AG04449 (cell line): Measurements from ENCODE around the gene MMP15.

ENCODE experiments used
- CTCF ChIA-PET: fragments of 350-600 bp; formaldehyde crosslinking; extraction: SDS; loops from one replicate; lab custom pipeline; 2021; ENCODE audit warnings: antibody characterized with exemption; lab: Yijun Ruan, JAX
- POLR2A ChIA-PET: fragments of 400-600, 350-600 bp; formaldehyde crosslinking; extraction: SDS; loops from one replicate; lab custom pipeline; 2020; ENCODE audit warnings: antibody characterized with exemption, inconsistent platforms; lab: Yijun Ruan, JAX
- DNase-seq: peaks from one replicate; pipeline ENCODE4 v3.0.0-alpha.2; 2010; ENCODE audit warnings: low read depth, low spot score
- H3K4me3 ChIP-seq: 2 replicates; pipeline ENCODE4 v1.5.1; 2011; ENCODE audit warnings: low read depth, mild to moderate bottlenecking, control low read depth, low read length
- TF ChIP-seq, protein P1 (sequence below): IDR thresholded peaks from one replicate; pipeline ENCODE4 v1.5.1; 2011; ENCODE audit warnings: mild to moderate bottlenecking, moderate library complexity, low read length, control low read depth, inconsistent platforms; ENCODE audit not compliant: insufficient read depth; ENCODE audit errors: missing control alignments

MMP15 gene

DNA sequence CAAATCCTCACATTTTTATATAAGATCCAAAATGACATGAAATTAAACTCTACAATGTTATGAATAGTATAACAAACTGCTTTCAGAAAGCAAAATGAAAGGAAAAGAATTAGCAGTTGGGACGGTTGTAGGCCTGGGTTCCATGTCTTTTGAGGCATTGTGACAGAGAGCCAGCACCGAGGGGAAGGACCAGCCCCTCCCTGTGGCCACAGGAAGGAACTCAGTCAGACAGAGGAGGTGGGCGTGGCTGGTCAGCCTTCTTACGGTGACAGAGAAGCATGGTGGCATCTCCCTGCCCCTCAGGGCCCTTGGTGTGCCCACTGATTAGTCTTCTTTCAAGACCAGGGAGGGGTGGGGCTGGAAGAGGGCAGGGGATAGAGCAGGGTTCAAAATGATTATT, 30.8 kb upstream of the MMP15 start:
- ChIA-PET CTCF (interaction anchor here (1.0 to 7.6 kb wide), 3 partner anchors 21 to 238 kb away, joined by 3 to 34 read pairs (median 3); no protein-coding TSS in a partner anchor), POLR2A (no interaction called here)
- no peak overlapping the region for H3K4me3 ChIP-seq
- TF ChIP-seq, protein P1, sequence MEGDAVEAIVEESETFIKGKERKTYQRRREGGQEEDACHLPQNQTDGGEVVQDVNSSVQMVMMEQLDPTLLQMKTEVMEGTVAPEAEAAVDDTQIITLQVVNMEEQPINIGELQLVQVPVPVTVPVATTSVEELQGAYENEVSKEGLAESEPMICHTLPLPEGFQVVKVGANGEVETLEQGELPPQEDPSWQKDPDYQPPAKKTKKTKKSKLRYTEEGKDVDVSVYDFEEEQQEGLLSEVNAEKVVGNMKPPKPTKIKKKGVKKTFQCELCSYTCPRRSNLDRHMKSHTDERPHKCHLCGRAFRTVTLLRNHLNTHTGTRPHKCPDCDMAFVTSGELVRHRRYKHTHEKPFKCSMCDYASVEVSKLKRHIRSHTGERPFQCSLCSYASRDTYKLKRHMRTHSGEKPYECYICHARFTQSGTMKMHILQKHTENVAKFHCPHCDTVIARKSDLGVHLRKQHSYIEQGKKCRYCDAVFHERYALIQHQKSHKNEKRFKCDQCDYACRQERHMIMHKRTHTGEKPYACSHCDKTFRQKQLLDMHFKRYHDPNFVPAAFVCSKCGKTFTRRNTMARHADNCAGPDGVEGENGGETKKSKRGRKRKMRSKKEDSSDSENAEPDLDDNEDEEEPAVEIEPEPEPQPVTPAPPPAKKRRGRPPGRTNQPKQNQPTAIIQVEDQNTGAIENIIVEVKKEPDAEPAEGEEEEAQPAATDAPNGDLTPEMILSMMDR: peak; percentile 45
- no peak for DNase-seq

DNA sequence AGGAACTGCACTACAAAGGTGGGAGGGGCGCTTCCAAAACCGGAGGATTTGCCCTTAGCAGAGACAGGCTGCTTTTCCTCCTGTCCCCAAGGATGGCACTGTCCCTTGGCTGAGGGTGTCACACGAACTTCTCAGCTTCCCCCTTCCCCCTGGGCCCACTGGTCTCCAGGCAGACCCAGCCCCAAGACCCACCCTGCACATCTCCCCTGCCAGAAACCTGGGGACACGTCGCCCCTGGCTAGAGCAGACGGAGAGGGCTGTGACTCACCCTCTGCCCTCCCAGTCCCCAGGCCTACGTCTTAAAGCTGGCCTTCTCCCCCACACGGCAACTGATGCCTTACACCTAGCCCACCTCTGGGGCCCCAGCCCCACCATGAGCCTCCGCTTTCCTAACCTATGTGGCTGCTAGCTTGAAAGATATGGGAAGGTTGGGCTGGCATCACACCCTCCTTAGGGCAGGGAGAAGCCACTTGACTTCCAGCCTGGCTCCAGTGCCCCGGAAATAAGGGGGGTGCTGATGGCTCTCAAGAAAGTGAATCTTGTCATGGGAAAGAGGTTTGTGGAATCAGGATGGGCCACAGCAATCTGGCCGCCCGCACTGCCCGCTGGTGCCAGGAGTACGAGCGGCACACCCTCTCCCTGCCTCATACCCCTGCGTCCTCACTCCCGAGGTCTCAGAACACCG, 29.7 kb upstream of the MMP15 start:
- DNase-seq: no peak
- POLR2A ChIA-PET: no interaction called here
- H3K4me3 ChIP-seq: no peak overlapping the region
- TF ChIP-seq, protein P1: no peak
- CTCF ChIA-PET: interaction anchor here (0.6 to 7.6 kb wide), 3 partner anchors 8 to 239 kb away, joined by 3 to 34 read pairs (median 4); no protein-coding TSS in a partner anchor

DNA sequence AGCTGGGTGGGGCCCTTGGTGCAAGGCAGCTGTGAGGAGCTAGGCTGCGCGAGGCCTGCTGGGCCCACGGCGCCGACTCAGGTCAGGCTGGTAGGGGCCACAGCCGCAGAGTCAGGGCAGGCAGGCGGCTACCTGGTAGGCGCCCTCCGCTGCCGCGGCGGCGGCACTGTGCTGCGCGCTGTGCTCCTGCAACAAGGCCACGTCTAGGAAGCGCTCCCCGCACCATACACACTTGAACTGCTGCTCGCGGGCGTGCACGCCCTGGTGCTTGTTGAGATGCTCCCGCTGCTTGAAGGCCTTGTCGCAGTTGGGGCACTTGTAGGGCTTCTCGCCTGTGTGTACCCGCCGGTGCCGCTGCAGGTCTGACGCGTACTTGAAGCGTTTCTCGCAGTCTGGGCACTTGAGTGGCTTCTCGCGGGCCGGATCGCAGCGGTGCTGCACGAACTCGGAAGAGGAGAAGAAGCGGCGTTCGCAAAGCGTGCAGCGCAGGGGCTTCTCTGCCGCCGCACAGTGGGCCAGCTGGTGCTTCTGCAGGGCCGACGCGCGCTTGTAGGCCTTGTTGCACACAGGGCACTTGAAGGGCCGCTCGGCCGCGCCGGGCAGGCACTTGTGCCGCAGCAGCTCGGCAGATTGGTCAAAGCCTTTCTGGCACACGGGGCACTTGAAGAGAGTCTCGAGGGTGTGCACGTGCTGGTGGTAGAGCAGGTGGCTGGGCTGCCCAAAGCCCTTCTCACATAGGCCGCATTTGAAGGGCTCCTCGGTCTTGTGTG, 29.0 kb upstream of the MMP15 start:
- ChIA-PET POLR2A (no interaction called here), CTCF (interaction anchor here (0.6 to 11.4 kb wide), 4 partner anchors 8 to 239 kb away, joined by 3 to 161 read pairs (median 18); no protein-coding TSS in a partner anchor)
- TF ChIP-seq, protein P1: no peak
- H3K4me3 ChIP-seq: no peak overlapping the region
- DNase-seq: no peak

DNA sequence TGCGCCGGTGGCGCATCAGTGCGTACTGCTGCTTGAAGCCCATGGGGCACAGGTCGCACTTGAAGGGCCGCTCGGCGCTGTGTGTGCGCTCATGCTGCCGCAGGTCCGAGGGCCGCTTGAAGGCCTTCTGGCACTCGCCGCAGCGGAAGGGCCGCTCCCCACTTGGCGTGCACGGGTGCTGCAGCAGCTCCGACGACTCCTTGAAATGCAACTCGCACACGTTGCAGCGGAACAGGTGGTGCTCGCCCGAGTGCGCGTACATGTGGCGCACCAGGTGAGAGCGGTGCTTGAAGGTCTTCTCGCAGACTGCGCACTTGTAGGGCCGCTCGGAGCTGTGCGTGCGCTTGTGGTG, 28.4 kb upstream of the MMP15 start:
- ChIA-PET CTCF (interaction anchor here (4.7 to 11.4 kb wide), 2 partner anchors 8 to 94 kb away, joined by 32 to 161 read pairs; no protein-coding TSS in a partner anchor), POLR2A (no interaction called here)
- no peak for DNase-seq
- no peak overlapping the region for H3K4me3 ChIP-seq
- TF ChIP-seq, protein P1: no peak

DNA sequence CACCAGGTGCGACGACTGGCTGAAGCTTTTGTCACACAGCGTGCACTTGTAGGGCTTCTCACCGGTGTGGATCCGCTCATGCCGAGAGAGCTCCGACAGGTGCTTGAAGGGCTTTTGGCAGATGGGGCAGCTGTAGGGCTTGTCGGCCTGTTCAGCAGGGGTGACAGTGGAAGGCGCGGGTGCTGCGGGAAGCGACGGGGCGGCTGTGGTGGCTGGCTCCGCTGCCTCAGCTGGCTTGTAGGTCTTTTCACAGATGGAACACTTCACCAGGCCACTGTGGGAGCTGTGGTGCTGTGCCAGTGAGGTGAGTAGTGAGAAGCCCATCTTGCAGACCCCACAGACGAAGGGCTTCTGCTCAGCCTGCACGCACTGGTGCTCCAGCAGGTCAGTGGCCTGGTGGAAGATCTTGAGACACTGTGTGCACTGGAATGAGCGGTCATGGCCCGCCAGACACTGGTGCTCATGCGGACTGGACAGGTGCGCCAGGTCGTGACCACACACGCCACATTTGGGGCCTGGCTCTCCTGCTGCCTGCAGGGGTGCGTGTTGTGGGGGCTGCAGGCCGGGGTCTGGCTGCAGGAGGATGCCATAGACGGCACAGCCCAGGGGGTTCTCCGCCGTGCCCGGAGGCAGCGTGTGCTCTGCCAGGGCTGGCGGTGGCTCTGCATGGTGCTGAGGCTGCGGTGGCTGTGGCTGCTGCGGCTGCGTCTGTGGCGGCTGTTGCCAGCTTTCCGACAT, 27.9 kb upstream of the MMP15 start:
- no peak for DNase-seq
- H3K4me3 ChIP-seq: no peak overlapping the region
- ChIA-PET CTCF (interaction anchor here (4.7 to 11.4 kb wide), 3 partner anchors 9 to 95 kb away, joined by 32 to 161 read pairs (median 56); no protein-coding TSS in a partner anchor), POLR2A (no interaction called here)
- TF ChIP-seq, protein P1: no peak
